Endodermal cell (in vitro differentiated cells): ENCODE results near the gene MPPED2. TPM values are rescaled to one million over a fixed set of nuclear protein-coding genes. Genes with fewer than 3 reads are reported as not detected.

Source experiments
- DNase-seq: peaks from one replicate; pipeline ENCODE4 v3.0.0-alpha.2; 2017
- H3K27ac ChIP-seq: 2 replicates; pipeline ENCODE4 v1.5.1; 2013; ENCODE audit warnings: mild to moderate bottlenecking, low read depth, low read length, moderate library complexity
- H3K27me3 ChIP-seq: 2 replicates; pipeline ENCODE4 v1.6.1; 2013; ENCODE audit warnings: mild to moderate bottlenecking, low read length, moderate library complexity; ENCODE audit not compliant: insufficient read depth, control insufficient read depth, poor library complexity, severe bottlenecking
- H3K36me3 ChIP-seq: 2 replicates; pipeline ENCODE4 v1.7.0; 2013; ENCODE audit warnings: mild to moderate bottlenecking, low read length, moderate library complexity; ENCODE audit not compliant: control insufficient read depth, insufficient read depth
- H3K4me1 ChIP-seq: one replicate; pipeline ENCODE4 v1.7.0; 2013; ENCODE audit warnings: low read length; ENCODE audit not compliant: control insufficient read depth, insufficient read depth
- H3K4me3 ChIP-seq: 2 replicates; pipeline ENCODE4 v1.5.1; 2013; ENCODE audit warnings: mild to moderate bottlenecking, low read length, moderate library complexity
- H3K9ac ChIP-seq: 2 replicates; pipeline ENCODE4 v1.6.1; 2013; ENCODE audit warnings: mild to moderate bottlenecking, low read length, moderate library complexity; ENCODE audit not compliant: poor library complexity, severe bottlenecking; ENCODE audit errors: extremely low read depth
- H3K9me3 ChIP-seq: 2 replicates; pipeline ENCODE4 v1.6.1; 2013; ENCODE audit warnings: mild to moderate bottlenecking, low read length, moderate library complexity; ENCODE audit not compliant: control insufficient read depth
- H3K27ac Mint-ChIP-seq: 2 replicates; pipeline ENCODE4 v1.8.0; 2020; ENCODE audit warnings: mixed read lengths
- H3K27me3 Mint-ChIP-seq: 2 replicates; pipeline ENCODE4 v1.8.0; 2021; ENCODE audit warnings: mild to moderate bottlenecking, mixed read lengths; ENCODE audit not compliant: insufficient read depth
- H3K36me3 Mint-ChIP-seq: 2 replicates; pipeline ENCODE4 v1.8.0; 2020; ENCODE audit warnings: low read depth, mixed read lengths
- H3K4me1 Mint-ChIP-seq: 2 replicates; pipeline ENCODE4 v1.8.0; 2020; ENCODE audit warnings: mixed read lengths
- H3K4me3 Mint-ChIP-seq: 2 replicates; pipeline ENCODE4 v1.8.0; 2020; ENCODE audit warnings: mild to moderate bottlenecking, moderate library complexity, mixed read lengths
- H3K9me3 Mint-ChIP-seq: 2 replicates; pipeline ENCODE4 v1.8.0; 2020; ENCODE audit warnings: mild to moderate bottlenecking, mixed read lengths
- WGBS, 2 experiments: methylation state at CpG; one replicate each; pipeline versions ENCODE4 v1.1.5 to v1.1.7; 2013; ENCODE audit warnings: missing lambda C conversion rate in 2 of 2, mixed read lengths in 1 of 2; ENCODE audit not compliant: insufficient coverage in 1 of 2, insufficient read length in 1 of 2; 5-methylcytosine and 5-hydroxymethylcytosine counted together
- total RNA-seq, 2 donors: library from RNA; stranded (reverse); fragmentation: NEBNext Ultra II Directional in 1 of 2; extraction: Animal tissue kit (Norgen Biotek cat#: 25700) in 1 of 2; gene quantifications; 2 replicates in 1 of 2; 3 replicates in 1 of 2; pipeline ENCODE4 v1.2.1, GENCODE V29; 2021
- TF ChIP-seq, protein P1 (sequence below): fragments of 200-600 bp; sonication (generic); conservative IDR thresholded peaks from 2 replicates; pipeline ENCODE4 v1.5.0; 2021; ENCODE audit warnings: antibody characterized with exemption, mild to moderate bottlenecking

Gene MPPED2
- total RNA-seq, 2 donors from 2014 or later = 1.5 to 16.4 TPM

DNA sequence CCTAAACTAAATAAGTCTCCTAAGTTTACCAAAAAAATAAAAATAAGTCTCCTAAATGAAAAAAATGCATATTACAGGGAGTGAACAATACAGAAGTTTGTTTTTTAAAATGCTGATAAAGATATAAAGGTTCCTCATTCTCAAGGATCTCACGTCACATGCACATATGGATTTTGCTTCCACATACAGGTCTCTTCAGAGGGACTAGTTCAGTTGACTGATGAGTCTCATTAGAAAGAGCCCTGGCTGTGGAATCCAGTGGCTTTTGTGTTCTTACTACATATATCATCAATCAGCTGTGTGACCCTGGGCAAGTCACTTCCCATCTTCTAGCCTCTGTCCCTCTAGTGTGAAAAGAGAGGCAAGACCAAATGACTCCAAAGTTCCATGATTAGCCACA, 43.1 kb downstream of the MPPED2 start:
- Mint-ChIP-seq H3K27ac (no peak overlapping the region), H3K4me3 (no peak overlapping the region), H3K4me1 (peaks cover 36% of the 10 kb centered on the region), H3K9me3 (no peaks in the 10 kb centered on the region), H3K36me3 (no peaks in the 10 kb centered on the region), H3K27me3 (no peaks in the 10 kb centered on the region)
- WGBS, 2 experiments = 86 to 95% methylated on average over 1 of the region's 1 CpG
- no peaks in the 10 kb centered on the region for H3K36me3 ChIP-seq
- H3K9ac ChIP-seq = no peak overlapping the region
- no peaks in the 10 kb centered on the region for H3K4me1 ChIP-seq
- TF ChIP-seq, protein P1, sequence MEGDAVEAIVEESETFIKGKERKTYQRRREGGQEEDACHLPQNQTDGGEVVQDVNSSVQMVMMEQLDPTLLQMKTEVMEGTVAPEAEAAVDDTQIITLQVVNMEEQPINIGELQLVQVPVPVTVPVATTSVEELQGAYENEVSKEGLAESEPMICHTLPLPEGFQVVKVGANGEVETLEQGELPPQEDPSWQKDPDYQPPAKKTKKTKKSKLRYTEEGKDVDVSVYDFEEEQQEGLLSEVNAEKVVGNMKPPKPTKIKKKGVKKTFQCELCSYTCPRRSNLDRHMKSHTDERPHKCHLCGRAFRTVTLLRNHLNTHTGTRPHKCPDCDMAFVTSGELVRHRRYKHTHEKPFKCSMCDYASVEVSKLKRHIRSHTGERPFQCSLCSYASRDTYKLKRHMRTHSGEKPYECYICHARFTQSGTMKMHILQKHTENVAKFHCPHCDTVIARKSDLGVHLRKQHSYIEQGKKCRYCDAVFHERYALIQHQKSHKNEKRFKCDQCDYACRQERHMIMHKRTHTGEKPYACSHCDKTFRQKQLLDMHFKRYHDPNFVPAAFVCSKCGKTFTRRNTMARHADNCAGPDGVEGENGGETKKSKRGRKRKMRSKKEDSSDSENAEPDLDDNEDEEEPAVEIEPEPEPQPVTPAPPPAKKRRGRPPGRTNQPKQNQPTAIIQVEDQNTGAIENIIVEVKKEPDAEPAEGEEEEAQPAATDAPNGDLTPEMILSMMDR = no peak
- no peak overlapping the region for H3K27ac ChIP-seq
- no peaks in the 10 kb centered on the region for H3K9me3 ChIP-seq
- DNase-seq = no peak
- no peaks in the 10 kb centered on the region for H3K27me3 ChIP-seq
- H3K4me3 ChIP-seq = no peak overlapping the region

DNA sequence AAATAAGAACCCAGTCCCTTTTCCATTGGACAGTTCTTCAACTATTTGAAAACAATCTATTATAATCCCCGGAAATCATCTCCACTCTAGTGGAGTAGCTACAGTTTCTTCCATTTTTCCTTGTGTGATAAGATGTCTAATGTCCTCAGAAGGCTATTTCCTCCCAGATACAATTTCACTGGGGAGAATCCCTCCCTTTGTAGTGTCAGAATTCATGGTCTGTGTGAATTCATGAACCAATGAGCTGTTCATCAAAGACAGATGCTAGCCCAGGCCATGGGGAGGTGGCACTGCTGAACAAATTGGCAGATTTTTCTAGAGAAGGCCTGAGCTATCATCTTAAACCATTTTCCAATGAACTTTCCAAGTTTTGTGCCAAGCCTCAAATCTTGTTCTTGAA, 45.4 kb downstream of the MPPED2 start:
- H3K4me3 ChIP-seq = no peak overlapping the region
- H3K9ac ChIP-seq = no peak overlapping the region
- no peaks in the 10 kb centered on the region for H3K9me3 Mint-ChIP-seq
- WGBS, 2 experiments = 86 to 100% methylated on average over 1 of the region's 1 CpG
- H3K27ac ChIP-seq = no peak overlapping the region
- no peaks in the 10 kb centered on the region for H3K36me3 ChIP-seq
- no peak overlapping the region for H3K27ac Mint-ChIP-seq
- TF ChIP-seq, protein P1 = no peak
- H3K4me1 Mint-ChIP-seq = peaks cover 35% of the 10 kb centered on the region
- no peaks in the 10 kb centered on the region for H3K4me1 ChIP-seq
- no peak for DNase-seq
- no peaks in the 10 kb centered on the region for H3K27me3 ChIP-seq
- H3K4me3 Mint-ChIP-seq = no peak overlapping the region
- H3K27me3 Mint-ChIP-seq = no peaks in the 10 kb centered on the region
- no peaks in the 10 kb centered on the region for H3K36me3 Mint-ChIP-seq
- no peaks in the 10 kb centered on the region for H3K9me3 ChIP-seq

DNA sequence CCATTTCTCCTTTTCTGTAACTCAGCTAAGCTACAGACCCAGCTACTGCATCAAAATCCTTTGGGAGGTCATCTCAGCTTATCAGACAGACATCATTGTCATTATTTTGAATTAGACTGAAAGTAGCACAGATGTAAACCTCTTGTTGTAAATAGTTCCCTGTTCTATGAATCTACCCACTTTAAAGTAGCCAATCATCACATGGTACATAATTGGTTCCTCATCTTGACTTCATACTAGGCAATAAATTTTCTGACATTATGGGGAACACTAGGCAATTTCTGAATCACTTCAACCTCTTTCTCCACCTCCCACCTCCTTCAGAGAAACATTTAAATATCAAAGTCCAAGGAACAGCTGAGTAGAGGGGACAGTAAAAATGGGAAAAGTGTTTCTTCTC, 47.9 kb downstream of the MPPED2 start:
- Mint-ChIP-seq H3K4me1 (peaks cover 34% of the 10 kb centered on the region), H3K27me3 (no peaks in the 10 kb centered on the region), H3K9me3 (no peaks in the 10 kb centered on the region), H3K4me3 (no peak overlapping the region), H3K36me3 (no peaks in the 10 kb centered on the region), H3K27ac (no peak overlapping the region)
- no peak for DNase-seq
- H3K27me3 ChIP-seq = no peaks in the 10 kb centered on the region
- H3K4me1 ChIP-seq = peaks cover 6% of the 10 kb centered on the region
- no peaks in the 10 kb centered on the region for H3K9me3 ChIP-seq
- no peak overlapping the region for H3K9ac ChIP-seq
- no peak overlapping the region for H3K4me3 ChIP-seq
- H3K27ac ChIP-seq = no peak overlapping the region
- no peaks in the 10 kb centered on the region for H3K36me3 ChIP-seq
- TF ChIP-seq, protein P1 = no peak
